Body of pancreas (tissue), 4 donors: ENCODE measurements around the gene MARK1. TPM values are rescaled to one million over a fixed set of nuclear protein-coding genes. Genes with fewer than 3 reads are reported as not detected.

Experiments
- ATAC-seq: fragments of 150-250 bp; one replicate; pipeline ENCODE4 v1.9.1; 2016
- DNase-seq, 4 donors: peaks; one replicate each; pipeline ENCODE4 v3.0.0-alpha.2; 2019
- H3K27ac ChIP-seq, 4 donors: fragments of 200-600 bp; sonication (generic); 1 replicate in 3 of 4; 2 replicates in 1 of 4; pipeline versions ENCODE4 v1.5.1 to v1.6.1; 2016 to 2019; ENCODE audit warnings: mild to moderate bottlenecking in 1 of 4, mixed read lengths in 1 of 4, moderate library complexity in 1 of 4
- H3K27me3 ChIP-seq, 2 donors: fragments of 200-600 bp; sonication (generic); one replicate each; pipeline ENCODE4 v1.6.0; 2016; ENCODE audit warnings: mild to moderate bottlenecking in 1 of 2
- H3K36me3 ChIP-seq, 2 donors: fragments of 200-600 bp; sonication (generic); replicated peaks in 1 of 2; 2 replicates each; pipeline ENCODE4 v1.5.1; 2016; ENCODE audit warnings: low read depth in 2 of 2; ENCODE audit not compliant: insufficient read depth in 1 of 2
- H3K4me1 ChIP-seq: fragments of 200-600 bp; sonication (generic); one replicate; pipeline ENCODE4 v1.6.0; 2016
- H3K4me3 ChIP-seq, 2 donors: fragments of 200-600 bp; sonication (generic); 1 replicate in 1 of 2; 2 replicates in 1 of 2; pipeline ENCODE4 v1.5.1; 2016 to 2019
- H3K9me3 ChIP-seq, 3 donors: fragments of 200-600 bp; sonication (generic); 1 replicate in 2 of 3; 2 replicates in 1 of 3; pipeline ENCODE4 v1.5.1; 2016
- CTCF ChIP-seq, 7 experiments: fragments of 450-650 bp in 4 of 7; fragments of 200-600 bp in 3 of 7; sonication (generic) in 3 of 7; IDR thresholded peaks; one replicate each; pipeline ENCODE4 v1.5.1; 2016 to 2019; ENCODE audit warnings: antibody characterized with exemption in 7 of 7
- POLR2A ChIP-seq, 3 donors: fragments of 450-650 bp; IDR thresholded peaks; one replicate each; pipeline ENCODE4 v1.6.1; 2016; ENCODE audit warnings: antibody characterized with exemption in 3 of 3, mild to moderate bottlenecking in 2 of 3
- WGBS, 2 donors: methylation state at CpG; one replicate each; pipeline ENCODE4 v1.1.5; 2017; 5-methylcytosine and 5-hydroxymethylcytosine counted together
- intact Hi-C: fragments of 100-400 bp; cut with DNase I; formaldehyde crosslinking; loops from one replicate; pipeline ENCODE4 v1.15.1; 2023
- total RNA-seq, 2 donors: library from RNA; depleted of rRNA; stranded (reverse); fragments of >200 nt; gene quantifications; one replicate each; pipeline ENCODE4 v1.1.0, GENCODE V29; 2016

Gene MARK1
- total RNA-seq, 2 donors from 2014 or later: 2.1 to 5.3 TPM

GRCh38 chr1:220703305-220703704, 175.4 kb downstream of the MARK1 start:
- no peaks in the 10 kb centered on the region for H3K27me3 ChIP-seq
- H3K27ac ChIP-seq: no peak overlapping the region
- ATAC-seq (no peak), DNase-seq (no peak)
- peaks cover 13% of the 10 kb centered on the region for H3K4me1 ChIP-seq
- 85 to 93% methylated on average over 4 of the region's 4 CpGs for WGBS, 2 donors
- TF ChIP-seq POLR2A (IDR thresholded peaks at IDR 0.05) (no peak), CTCF (IDR thresholded peaks at IDR 0.05) (no peak)
- no peaks in the 10 kb centered on the region for H3K36me3 ChIP-seq
- H3K4me3 ChIP-seq: no peak overlapping the region
- H3K9me3 ChIP-seq: no peaks in the 10 kb centered on the region
- intact Hi-C loops: no loop called here

- WGBS, 2 donors: 26 to 30% methylated on average over 5 to 7 of the region's 7 CpGs
- no peaks in the 10 kb centered on the region for H3K27me3 ChIP-seq
- intact Hi-C loops: no loop called here
- H3K36me3 ChIP-seq: no peaks in the 10 kb centered on the region
- H3K4me1 ChIP-seq: peaks cover 37% of the 10 kb centered on the region
- DNase-seq (peak in 3 of 4 donors; percentile 42 to 63 (median 55)), ATAC-seq (peak; percentile 70)
- no peak overlapping the region for H3K4me3 ChIP-seq
- TF ChIP-seq POLR2A (IDR thresholded peaks at IDR 0.05): no peak
- no peak for TF ChIP-seq CTCF (IDR thresholded peaks at IDR 0.05)
- peak overlapping the region in 2 of 4 donors; percentile 17 to 23 for H3K27ac ChIP-seq
- no peaks in the 10 kb centered on the region for H3K9me3 ChIP-seq
Measured at GRCh38 chr1:220705782-220706181, 177.8 kb downstream of the MARK1 start.

- peaks cover 44% of the 10 kb centered on the region for H3K4me1 ChIP-seq
- no peak overlapping the region for H3K4me3 ChIP-seq
- no peaks in the 10 kb centered on the region for H3K36me3 ChIP-seq
- TF ChIP-seq CTCF (IDR thresholded peaks at IDR 0.05): no peak
- TF ChIP-seq POLR2A (IDR thresholded peaks at IDR 0.05): no peak
- H3K27ac ChIP-seq: peak overlapping the region in 1 of 4 donors; percentile 23
- 80% methylated on average over 9 of the region's 9 CpGs for WGBS, 2 donors
- DNase-seq: no peak
- no peaks in the 10 kb centered on the region for H3K27me3 ChIP-seq
- intact Hi-C loops: no loop called here
- ATAC-seq: no peak
- no peaks in the 10 kb centered on the region for H3K9me3 ChIP-seq
Measured at GRCh38 chr1:220706480-220706879, 178.5 kb downstream of the MARK1 start.

- H3K36me3 ChIP-seq: no peaks in the 10 kb centered on the region
- ATAC-seq (no peak), DNase-seq (no peak)
- TF ChIP-seq CTCF (IDR thresholded peaks at IDR 0.05) (no peak), POLR2A (IDR thresholded peaks at IDR 0.05) (no peak)
- peaks cover 47% of the 10 kb centered on the region for H3K4me1 ChIP-seq
- H3K4me3 ChIP-seq: no peak overlapping the region
- WGBS, 2 donors: 89% methylated on average over 10 of the region's 10 CpGs
- no peaks in the 10 kb centered on the region for H3K27me3 ChIP-seq
- H3K27ac ChIP-seq: no peak overlapping the region
- intact Hi-C loops: no loop called here
- no peaks in the 10 kb centered on the region for H3K9me3 ChIP-seq
Measured at GRCh38 chr1:220707160-220707559, 179.2 kb downstream of the MARK1 start.

- H3K27me3 ChIP-seq: no peaks in the 10 kb centered on the region
- no peak overlapping the region for H3K4me3 ChIP-seq
- 73 to 75% methylated on average over 4 of the region's 4 CpGs for WGBS, 2 donors
- TF ChIP-seq CTCF (IDR thresholded peaks at IDR 0.05): no peak
- no peak for TF ChIP-seq POLR2A (IDR thresholded peaks at IDR 0.05)
- H3K4me1 ChIP-seq: peaks cover 47% of the 10 kb centered on the region
- intact Hi-C loops: no loop called here
- no peaks in the 10 kb centered on the region for H3K9me3 ChIP-seq
- DNase-seq (no peak), ATAC-seq (no peak)
- H3K27ac ChIP-seq: no peak overlapping the region
- H3K36me3 ChIP-seq: no peaks in the 10 kb centered on the region
Measured at GRCh38 chr1:220708244-220708643, 180.3 kb downstream of the MARK1 start.
